WTC11 (cell line): ENCODE data around the gene MACROH2A2. TPM values are rescaled to one million over a fixed set of nuclear protein-coding genes. Genes with fewer than 3 reads are reported as not detected.

ENCODE experiments used
- ATAC-seq: fragments of 200-7000 bp; cut with Tn5 transposase; 2 replicates; pipeline ENCODE4 v1.10.0; 2021; ENCODE audit warnings: mild to moderate bottlenecking, moderate library complexity
- CTCF ChIA-PET: fragments of 300-600 bp; sonication (Branson Sonifier 250); formaldehyde crosslinking; loops from one replicate; lab custom pipeline; 2021; ENCODE audit warnings: antibody characterized with exemption; lab: Charles Lee
- POLR2A ChIA-PET: fragments of 350-600 bp; sonication (Branson Sonifier 250); formaldehyde crosslinking; loops from one replicate; lab custom pipeline; 2021; ENCODE audit warnings: antibody characterized with exemption; lab: Charles Lee
- DNase-seq: peaks from one replicate; pipeline ENCODE4 v3.0.0; 2021; ENCODE audit warnings: low spot score
- H3K27ac Mint-ChIP-seq: 2 replicates; pipeline ENCODE4 v1.8.0; 2021; ENCODE audit warnings: mixed read lengths
- H3K27me3 Mint-ChIP-seq: 2 replicates; pipeline ENCODE4 v1.8.0; 2021; ENCODE audit warnings: low read depth, mild to moderate bottlenecking, moderate library complexity, mixed read lengths
- H3K36me3 Mint-ChIP-seq: 2 replicates; pipeline ENCODE4 v1.8.0; 2021; ENCODE audit warnings: mixed read lengths
- H3K4me1 Mint-ChIP-seq: 2 replicates; pipeline ENCODE4 v1.8.0; 2022; ENCODE audit warnings: mixed read lengths
- H3K4me3 Mint-ChIP-seq: 2 replicates; pipeline ENCODE4 v1.8.0; 2021; ENCODE audit warnings: mild to moderate bottlenecking, moderate library complexity, mixed read lengths
- H3K9me3 Mint-ChIP-seq: 2 replicates; pipeline ENCODE4 v1.8.0; 2021; ENCODE audit warnings: mixed read lengths
- AR ChIP-seq: fragments of 250-450 bp; sonication (Bioruptor Pico); IDR thresholded peaks from 2 replicates; pipeline ENCODE4 v1.9.0; 2021; ENCODE audit warnings: mild to moderate bottlenecking
- CREB1 ChIP-seq: sonication (generic); formaldehyde crosslinking; IDR thresholded peaks from 2 replicates; pipeline ENCODE4 v1.8.0; 2023; ENCODE audit warnings: mild to moderate bottlenecking, missing genetic modification reagents
- ELF4 ChIP-seq: sonication (generic); formaldehyde crosslinking; IDR thresholded peaks from 2 replicates; pipeline ENCODE4 v1.8.1; 2022; ENCODE audit warnings: low read depth, mild to moderate bottlenecking, moderate library complexity, missing genetic modification reagents
- ETV6 ChIP-seq: sonication (generic); formaldehyde crosslinking; IDR thresholded peaks from 2 replicates; pipeline ENCODE4 v1.8.1; 2022; ENCODE audit warnings: mild to moderate bottlenecking, missing genetic modification reagents
- FOXK1 ChIP-seq: sonication (generic); formaldehyde crosslinking; IDR thresholded peaks from 2 replicates; pipeline ENCODE4 v1.8.0; 2022; ENCODE audit warnings: mild to moderate bottlenecking, moderate library complexity, missing genetic modification reagents
- GABPB1 ChIP-seq: sonication (generic); formaldehyde crosslinking; IDR thresholded peaks from 2 replicates; pipeline ENCODE4 v1.8.1; 2023; ENCODE audit warnings: mild to moderate bottlenecking, missing genetic modification reagents
- NFYB ChIP-seq: sonication (generic); formaldehyde crosslinking; conservative IDR thresholded peaks from 2 replicates; pipeline ENCODE4 v1.8.0; 2022; ENCODE audit warnings: low read depth, missing genetic modification reagents
- OVOL2 ChIP-seq: fragments of 250-450 bp; sonication (Bioruptor Pico); IDR thresholded peaks from 2 replicates; pipeline ENCODE4 v1.9.0; 2021; ENCODE audit warnings: mild to moderate bottlenecking, borderline replicate concordance
- PRDM15 ChIP-seq: sonication (generic); formaldehyde crosslinking; IDR thresholded peaks from 2 replicates; pipeline ENCODE4 v1.8.0; 2022; ENCODE audit warnings: missing genetic modification reagents
- SMAD4 ChIP-seq: sonication (generic); formaldehyde crosslinking; IDR thresholded peaks from 2 replicates; pipeline ENCODE4 v1.8.0; 2022; ENCODE audit warnings: mild to moderate bottlenecking, missing genetic modification reagents
- STAT6 ChIP-seq: sonication (generic); formaldehyde crosslinking; conservative IDR thresholded peaks from 2 replicates; pipeline ENCODE4 v1.8.1; 2023; ENCODE audit warnings: mild to moderate bottlenecking, low read depth, missing genetic modification reagents, moderate library complexity
- TCF7 ChIP-seq: sonication (generic); formaldehyde crosslinking; IDR thresholded peaks from 2 replicates; pipeline ENCODE4 v1.8.0; 2022; ENCODE audit warnings: mild to moderate bottlenecking, low read depth, missing genetic modification reagents, moderate library complexity
- TP53 ChIP-seq: sonication (generic); formaldehyde crosslinking; IDR thresholded peaks from 2 replicates; pipeline ENCODE4 v1.8.1; 2023; ENCODE audit warnings: mild to moderate bottlenecking, missing genetic modification reagents
- USF1 ChIP-seq: sonication (generic); formaldehyde crosslinking; IDR thresholded peaks from 2 replicates; pipeline ENCODE4 v1.8.0; 2022; ENCODE audit warnings: mild to moderate bottlenecking, missing genetic modification reagents
- ZNF396 ChIP-seq: fragments of 250-450 bp; sonication (Bioruptor Pico); IDR thresholded peaks from 2 replicates; pipeline ENCODE4 v1.8.0; 2021; ENCODE audit warnings: mild to moderate bottlenecking, moderate library complexity, borderline replicate concordance
- ZNF423 ChIP-seq: fragments of 250-450 bp; sonication (Bioruptor Pico); IDR thresholded peaks from 2 replicates; pipeline ENCODE4 v2.1.2; 2022; ENCODE audit warnings: mild to moderate bottlenecking, moderate library complexity
- total RNA-seq: library from RNA; stranded (reverse); gene quantifications from 3 replicates; pipeline ENCODE4 v1.2.3, GENCODE V29; 2021
- TF ChIP-seq, protein P1 (sequence below): sonication (generic); formaldehyde crosslinking; IDR thresholded peaks from 2 replicates; pipeline ENCODE4 v1.8.0; 2022; ENCODE audit warnings: mild to moderate bottlenecking, missing genetic modification reagents
- TF ChIP-seq, protein P2 (sequence below): sonication (generic); formaldehyde crosslinking; IDR thresholded peaks from 2 replicates; pipeline ENCODE4 v1.8.0; 2023; ENCODE audit warnings: mild to moderate bottlenecking, missing genetic modification reagents
- TF ChIP-seq, protein P3 (sequence below): sonication (generic); formaldehyde crosslinking; IDR thresholded peaks from 2 replicates; pipeline ENCODE4 v1.8.1; 2022; ENCODE audit warnings: missing genetic modification reagents, borderline replicate concordance

The MACROH2A2 gene
- total RNA-seq, 1 experiment from 2014 or later: 35.4 TPM

- ATAC-seq (no peak), DNase-seq (no peak)
- CTCF ChIA-PET: interaction anchor here (1.1 to 5.5 kb wide), 3 partner anchors 12 to 161 kb away, joined by 4 to 79 read pairs (median 4); partner anchors contain the start of gene TYSND1
- peaks cover 10% of the 10 kb centered on the region; the same call in 1 of the 2 replicates for H3K4me1 Mint-ChIP-seq
- no peak overlapping the region for H3K4me3 Mint-ChIP-seq
- H3K9me3 Mint-ChIP-seq: no peaks in the 10 kb centered on the region
- POLR2A ChIA-PET: no interaction called here
- H3K27me3 Mint-ChIP-seq: no peaks in the 10 kb centered on the region
- TF ChIP-seq CREB1 (CRISPR knock-in tag) (no peak), ZNF423 (CRISPR knock-in tag) (no peak), USF1 (CRISPR knock-in tag) (no peak), GABPB1 (CRISPR knock-in tag) (no peak), ZNF396 (no peak), ELF4 (CRISPR knock-in tag) (no peak), SMAD4 (CRISPR knock-in tag) (no peak), NFYB (no peak), TP53 (no peak), TCF7 (CRISPR knock-in tag) (no peak), AR (CRISPR knock-in tag) (no peak)
- TF ChIP-seq, protein P1, sequence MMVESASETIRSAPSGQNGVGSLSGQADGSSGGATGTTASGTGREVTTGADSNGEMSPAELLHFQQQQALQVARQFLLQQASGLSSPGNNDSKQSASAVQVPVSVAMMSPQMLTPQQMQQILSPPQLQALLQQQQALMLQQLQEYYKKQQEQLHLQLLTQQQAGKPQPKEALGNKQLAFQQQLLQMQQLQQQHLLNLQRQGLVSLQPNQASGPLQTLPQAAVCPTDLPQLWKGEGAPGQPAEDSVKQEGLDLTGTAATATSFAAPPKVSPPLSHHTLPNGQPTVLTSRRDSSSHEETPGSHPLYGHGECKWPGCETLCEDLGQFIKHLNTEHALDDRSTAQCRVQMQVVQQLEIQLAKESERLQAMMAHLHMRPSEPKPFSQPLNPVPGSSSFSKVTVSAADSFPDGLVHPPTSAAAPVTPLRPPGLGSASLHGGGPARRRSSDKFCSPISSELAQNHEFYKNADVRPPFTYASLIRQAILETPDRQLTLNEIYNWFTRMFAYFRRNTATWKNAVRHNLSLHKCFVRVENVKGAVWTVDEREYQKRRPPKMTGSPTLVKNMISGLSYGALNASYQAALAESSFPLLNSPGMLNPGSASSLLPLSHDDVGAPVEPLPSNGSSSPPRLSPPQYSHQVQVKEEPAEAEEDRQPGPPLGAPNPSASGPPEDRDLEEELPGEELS (CRISPR knock-in tag): no peak
- TF ChIP-seq, protein P2, sequence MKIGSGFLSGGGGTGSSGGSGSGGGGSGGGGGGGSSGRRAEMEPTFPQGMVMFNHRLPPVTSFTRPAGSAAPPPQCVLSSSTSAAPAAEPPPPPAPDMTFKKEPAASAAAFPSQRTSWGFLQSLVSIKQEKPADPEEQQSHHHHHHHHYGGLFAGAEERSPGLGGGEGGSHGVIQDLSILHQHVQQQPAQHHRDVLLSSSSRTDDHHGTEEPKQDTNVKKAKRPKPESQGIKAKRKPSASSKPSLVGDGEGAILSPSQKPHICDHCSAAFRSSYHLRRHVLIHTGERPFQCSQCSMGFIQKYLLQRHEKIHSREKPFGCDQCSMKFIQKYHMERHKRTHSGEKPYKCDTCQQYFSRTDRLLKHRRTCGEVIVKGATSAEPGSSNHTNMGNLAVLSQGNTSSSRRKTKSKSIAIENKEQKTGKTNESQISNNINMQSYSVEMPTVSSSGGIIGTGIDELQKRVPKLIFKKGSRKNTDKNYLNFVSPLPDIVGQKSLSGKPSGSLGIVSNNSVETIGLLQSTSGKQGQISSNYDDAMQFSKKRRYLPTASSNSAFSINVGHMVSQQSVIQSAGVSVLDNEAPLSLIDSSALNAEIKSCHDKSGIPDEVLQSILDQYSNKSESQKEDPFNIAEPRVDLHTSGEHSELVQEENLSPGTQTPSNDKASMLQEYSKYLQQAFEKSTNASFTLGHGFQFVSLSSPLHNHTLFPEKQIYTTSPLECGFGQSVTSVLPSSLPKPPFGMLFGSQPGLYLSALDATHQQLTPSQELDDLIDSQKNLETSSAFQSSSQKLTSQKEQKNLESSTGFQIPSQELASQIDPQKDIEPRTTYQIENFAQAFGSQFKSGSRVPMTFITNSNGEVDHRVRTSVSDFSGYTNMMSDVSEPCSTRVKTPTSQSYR (CRISPR knock-in tag): no peak
- TF ChIP-seq, protein P3, sequence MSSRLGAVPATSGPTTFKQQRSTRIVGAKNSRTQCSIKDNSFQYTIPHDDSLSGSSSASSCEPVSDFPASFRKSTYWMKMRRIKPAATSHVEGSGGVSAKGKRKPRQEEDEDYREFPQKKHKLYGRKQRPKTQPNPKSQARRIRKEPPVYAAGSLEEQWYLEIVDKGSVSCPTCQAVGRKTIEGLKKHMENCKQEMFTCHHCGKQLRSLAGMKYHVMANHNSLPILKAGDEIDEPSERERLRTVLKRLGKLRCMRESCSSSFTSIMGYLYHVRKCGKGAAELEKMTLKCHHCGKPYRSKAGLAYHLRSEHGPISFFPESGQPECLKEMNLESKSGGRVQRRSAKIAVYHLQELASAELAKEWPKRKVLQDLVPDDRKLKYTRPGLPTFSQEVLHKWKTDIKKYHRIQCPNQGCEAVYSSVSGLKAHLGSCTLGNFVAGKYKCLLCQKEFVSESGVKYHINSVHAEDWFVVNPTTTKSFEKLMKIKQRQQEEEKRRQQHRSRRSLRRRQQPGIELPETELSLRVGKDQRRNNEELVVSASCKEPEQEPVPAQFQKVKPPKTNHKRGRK: no peak
- H3K27ac Mint-ChIP-seq: no peak overlapping the region
- H3K36me3 Mint-ChIP-seq: no peaks in the 10 kb centered on the region
Measured at GRCh38 chr10:70119197-70119596, 66.6 kb downstream of the MACROH2A2 start.

DNA sequence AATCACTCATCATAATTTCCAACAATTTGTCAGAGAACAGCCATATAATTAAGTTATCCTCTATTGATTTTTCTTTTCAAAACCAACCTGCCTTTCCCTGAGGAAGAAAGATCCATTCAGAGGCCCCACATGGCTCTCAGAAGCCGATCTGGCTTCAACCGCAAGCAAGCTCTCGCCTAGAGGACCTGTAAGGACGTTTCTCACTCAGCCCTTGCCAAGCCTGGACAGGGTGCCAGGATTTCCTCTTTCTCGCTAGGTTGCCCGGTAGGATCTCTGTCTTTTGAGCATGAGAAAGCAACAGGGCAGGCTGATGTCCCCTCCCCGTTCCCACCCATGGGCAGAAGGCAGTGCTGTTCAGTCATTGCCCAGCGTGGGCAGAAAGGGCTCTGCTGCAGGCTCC, 67.0 kb downstream of the MACROH2A2 start:
- DNase-seq (no peak), ATAC-seq (no peak)
- Mint-ChIP-seq H3K36me3 (no peaks in the 10 kb centered on the region), H3K4me3 (no peak overlapping the region), H3K27me3 (no peaks in the 10 kb centered on the region), H3K9me3 (no peaks in the 10 kb centered on the region), H3K27ac (no peak overlapping the region), H3K4me1 (peaks cover 10% of the 10 kb centered on the region; the same call in 1 of the 2 replicates)
- POLR2A ChIA-PET: interaction anchor here (1.2 kb wide), 1 partner anchor 27 kb away, joined by 4 read pairs; the partner anchor contains the start of gene TYSND1
- CTCF ChIA-PET: interaction anchor here (0.7 to 5.5 kb wide), 3 partner anchors 12 to 27 kb away, joined by 3 to 79 read pairs (median 4); partner anchors contain the start of gene TYSND1
- TF ChIP-seq TCF7 (CRISPR knock-in tag) (no peak), FOXK1 (CRISPR knock-in tag) (no peak), STAT6 (CRISPR knock-in tag) (no peak), PRDM15 (no peak), ETV6 (CRISPR knock-in tag) (no peak), OVOL2 (CRISPR knock-in tag) (no peak)
